Measurements from ENCODE around the gene UVRAG.

- TF ChIP-seq CTCF (IDR thresholded peaks at IDR 0.05) (no peak), POLR2AphosphoS5 (IDR thresholded peaks at IDR 0.05) (no peak), POLR2A (IDR thresholded peaks at IDR 0.05) (no peak), EP300 (IDR thresholded peaks at IDR 0.05) (no peak)
Measured at GRCh38 chr11:75810637-75811390, 4.2 kb upstream of the UVRAG start.

Data from upper lobe of left lung (tissue), 4 donors.